Kidney glomerular epithelial cell (primary cell): ENCODE results near the gene NUDT3.
"Not testable (repeated sequence)": the region's sequence is repeated elsewhere in the genome, so short reads cannot be mapped to it uniquely, and the experiment has no call there.

Source experiments
- DNase-seq: peaks from one replicate; lab custom pipeline; 2025; lab: John Stamatoyannopoulos, UW

NUDT3 gene

DNA sequence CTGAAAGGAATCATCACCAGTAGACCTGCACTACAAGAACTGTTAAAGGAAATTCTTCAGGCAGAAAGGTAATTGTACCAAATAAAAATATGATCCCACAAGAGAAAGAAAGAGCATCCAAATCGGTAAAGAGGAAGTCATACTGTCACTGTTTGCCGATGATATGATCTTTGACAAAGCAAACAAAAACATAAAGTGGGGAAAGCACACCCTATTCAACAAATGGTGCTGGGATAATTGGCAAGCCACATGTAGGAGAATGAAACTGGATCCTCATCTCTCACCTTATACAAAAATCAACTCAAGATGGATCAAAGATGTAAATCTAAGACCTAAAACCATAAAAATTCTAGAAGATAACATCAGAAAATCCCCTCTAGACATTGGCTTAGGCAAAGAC lies 140.1 kb downstream of the NUDT3 start:
- not testable (repeated sequence) for DNase-seq

DNA sequence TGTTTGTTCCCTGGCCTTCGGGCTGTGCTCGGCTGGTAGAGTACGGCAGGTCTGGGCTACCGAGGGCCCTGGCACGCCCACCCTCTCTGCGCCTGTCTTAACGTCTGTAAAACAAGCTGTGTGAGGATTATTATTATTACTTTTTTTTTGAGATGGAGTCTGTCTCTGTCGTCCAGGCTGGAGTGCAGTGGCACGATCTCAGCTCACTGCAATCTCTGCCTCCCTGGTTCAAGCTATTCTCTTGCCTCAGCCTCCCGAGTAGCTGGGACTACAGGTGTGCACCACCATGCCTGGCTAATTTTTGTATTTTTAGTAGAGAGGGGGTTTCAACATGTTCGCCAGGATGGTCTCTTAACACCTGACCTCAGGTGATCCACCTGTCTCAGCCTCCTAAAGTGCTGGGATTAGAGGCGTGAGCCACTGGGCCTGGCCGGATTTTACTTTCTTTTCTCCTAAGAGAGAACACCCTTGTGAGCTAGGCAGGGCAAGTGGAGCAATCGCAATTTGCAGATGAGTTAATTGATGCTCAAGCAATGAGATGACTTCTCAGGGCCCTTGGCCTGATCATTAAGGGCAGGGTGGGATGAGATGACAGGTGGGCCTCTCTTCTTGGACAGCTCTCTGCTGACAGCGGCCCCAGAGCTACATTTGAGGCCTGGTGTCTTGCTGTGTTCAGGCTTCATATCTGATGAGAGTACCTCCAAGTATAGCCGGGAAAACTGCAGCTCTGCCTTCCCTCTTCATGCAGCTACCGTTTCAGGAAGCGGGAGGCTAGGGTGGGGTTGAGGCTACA lies 142.8 kb downstream of the NUDT3 start:
- DNase-seq = peak; percentile 52

DNA sequence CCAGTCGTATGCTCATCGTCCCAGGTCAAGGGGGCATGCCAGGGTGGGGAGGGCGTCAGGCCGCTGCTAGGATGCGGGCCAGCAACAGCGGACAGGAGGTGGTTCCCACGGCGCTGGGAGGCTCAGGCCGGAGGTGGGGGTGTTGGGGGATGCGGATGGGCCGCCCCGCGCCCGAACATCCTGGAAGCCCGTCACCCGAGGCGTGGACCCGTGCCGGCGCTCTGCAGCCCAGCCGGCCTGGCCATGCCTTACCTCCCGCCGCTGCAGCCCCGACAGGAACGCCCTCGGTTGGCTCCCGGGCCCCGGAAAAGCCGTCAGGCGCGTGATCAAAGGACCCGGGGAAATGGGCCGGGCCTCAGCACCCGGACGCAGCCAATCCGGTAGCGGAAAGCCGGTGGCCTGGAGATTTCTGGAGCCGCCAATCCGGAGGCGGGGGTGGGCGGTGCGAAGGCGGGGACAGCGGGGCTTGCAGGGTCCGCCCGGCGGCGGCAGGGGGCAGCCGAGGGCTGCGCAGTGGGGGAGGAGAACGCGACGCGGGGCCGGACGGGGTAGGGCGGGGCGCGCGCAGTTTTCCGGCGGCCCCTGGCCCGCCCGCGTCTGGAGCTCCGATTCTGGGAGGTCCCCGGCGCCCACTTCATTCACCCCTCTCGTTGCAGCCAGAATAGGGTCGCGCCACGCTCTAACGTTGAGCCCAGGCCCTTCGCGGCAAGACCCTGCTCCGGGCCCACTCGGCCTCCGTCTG lies 143.6 kb downstream of the NUDT3 start, which contains the start of gene SMIM29:
TSS of gene SMIM29 (minus strand) at position 280 of the 742 bp plus-strand sequence. CDS start 1,215 bp downstream, outside the sequence.
- peak; percentile 79 for DNase-seq

DNA sequence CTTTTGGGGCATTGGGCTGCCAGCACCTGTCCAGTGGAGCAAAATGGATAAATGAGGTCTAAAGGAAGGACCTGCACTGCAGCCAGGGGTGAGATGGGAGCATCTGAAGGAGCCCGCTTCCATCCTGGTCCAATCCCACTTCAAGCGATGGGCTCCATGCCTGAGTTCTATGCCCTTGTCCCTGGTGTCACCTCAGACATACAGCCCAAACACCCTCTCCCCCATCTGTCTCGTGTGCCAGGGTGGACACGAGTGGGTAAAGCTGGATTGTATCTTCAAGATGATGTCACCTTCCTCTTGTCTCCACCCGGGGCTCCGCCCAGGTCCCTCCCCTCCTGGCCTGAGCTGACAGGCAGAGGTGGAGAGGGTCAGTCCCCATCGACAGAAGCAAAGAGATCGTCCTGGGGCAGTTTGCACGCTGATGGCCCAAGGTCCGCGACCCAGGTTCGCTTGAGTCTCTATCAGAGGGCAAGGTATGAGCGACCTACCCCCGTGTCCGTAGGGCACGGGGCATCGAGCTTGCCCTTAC lies 144.2 kb downstream of the NUDT3 start:
- DNase-seq = peak; percentile 38

DNA sequence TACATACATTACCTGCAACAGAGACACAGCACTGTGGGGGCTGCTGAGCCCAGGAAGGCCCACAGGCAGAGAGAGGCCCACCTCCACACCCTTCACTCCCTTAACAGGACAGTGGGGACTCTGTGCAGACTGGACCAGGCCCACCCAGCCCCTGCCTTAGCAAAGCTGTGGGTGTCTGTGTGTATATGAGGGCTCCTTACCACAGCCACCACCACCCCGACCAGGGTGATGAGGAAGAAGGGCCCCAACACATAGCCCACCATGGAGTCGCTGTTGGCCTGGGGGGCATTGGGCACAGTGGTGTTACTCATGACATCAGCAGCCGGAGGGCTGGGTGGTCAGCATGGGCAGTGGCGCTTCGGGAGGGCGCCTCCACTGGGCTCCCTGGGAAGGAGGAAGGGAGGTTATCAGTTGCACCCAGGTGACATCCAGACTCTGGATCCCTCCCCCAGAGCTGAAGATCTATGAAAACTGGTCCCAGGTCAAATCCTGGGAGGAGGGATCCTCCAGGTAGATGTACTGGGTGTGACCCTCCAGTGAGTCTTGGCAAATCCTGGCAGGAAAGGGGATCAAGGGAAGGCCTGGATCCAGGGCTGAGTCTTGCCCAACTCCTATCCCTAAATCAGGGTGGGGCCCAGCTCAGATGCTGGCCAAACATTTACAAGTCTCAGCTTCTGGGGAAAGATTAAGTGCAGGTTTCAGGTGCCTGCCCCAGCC lies 144.8 kb downstream of the NUDT3 start:
- DNase-seq = no peak

DNA sequence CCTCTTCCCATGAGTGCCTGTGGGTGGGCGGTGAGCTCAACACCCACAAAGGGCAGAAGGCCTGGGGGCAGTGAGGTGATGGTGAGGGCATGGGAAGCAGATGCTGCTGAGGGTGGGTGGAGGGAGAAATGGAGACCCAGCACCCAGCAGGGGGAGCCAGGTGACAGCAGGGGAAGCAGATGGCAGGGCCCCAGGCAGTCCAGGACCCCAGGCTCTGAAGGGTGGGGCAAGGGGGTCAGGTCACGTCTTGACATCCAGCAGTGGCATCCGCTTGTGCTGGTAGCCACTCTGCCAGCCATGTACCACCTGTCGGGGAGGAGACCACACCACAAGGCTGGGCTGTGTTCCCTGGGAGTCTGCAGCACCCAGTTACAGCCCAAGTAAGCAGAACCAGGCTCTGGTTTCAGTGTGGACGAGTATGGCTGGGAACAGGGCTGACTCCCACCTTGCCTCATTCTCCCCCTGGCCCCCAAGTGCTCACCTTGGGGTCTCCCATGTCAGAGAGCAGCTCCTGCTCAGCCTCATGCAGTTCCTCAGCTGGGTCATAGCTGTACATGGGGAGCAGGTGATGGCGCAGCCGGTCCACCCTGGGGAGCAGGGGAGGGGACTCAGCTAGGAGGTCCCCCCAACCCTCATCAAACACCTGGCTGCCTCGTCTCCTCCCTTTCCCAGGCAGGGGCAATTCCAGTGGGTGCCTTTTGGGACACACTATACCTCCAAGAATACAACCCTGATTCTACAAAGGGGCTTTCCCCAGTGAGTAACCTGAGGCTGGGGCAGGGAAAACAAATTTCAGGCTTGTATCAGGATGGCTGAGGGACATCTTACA lies 145.7 kb downstream of the NUDT3 start:
- DNase-seq = no peak

DNA sequence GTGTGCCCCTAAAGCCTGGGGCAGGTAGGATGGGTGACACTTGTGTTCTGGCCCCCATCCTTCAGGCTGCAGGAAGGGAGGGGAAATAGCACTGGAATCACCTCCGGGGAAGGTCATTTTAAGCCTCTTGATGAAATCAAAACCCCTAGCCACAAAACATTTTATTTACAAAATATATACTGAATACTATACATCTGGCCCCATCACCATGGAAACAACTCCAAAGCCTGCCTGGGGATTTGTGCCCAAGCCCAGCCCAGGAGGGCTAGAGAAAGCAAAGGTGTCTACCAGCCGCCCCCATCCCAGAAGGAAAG lies 146.3 kb downstream of the NUDT3 start:
- no peak for DNase-seq

DNA sequence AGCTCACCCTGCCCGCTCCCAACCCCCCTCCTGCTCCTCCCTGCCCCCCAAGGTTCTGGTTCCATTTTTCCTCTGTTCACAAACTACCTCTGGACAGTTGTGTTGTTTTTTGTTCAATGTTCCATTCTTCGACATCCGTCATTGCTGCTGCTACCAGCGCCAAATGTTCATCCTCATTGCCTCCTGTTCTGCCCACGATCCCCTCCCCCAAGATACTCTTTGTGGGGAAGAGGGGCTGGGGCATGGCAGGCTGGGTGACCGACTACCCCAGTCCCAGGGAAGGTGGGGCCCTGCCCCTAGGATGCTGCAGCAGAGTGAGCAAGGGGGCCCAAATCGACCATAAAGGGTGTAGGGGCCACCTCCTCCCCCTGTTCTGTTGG lies 146.7 kb downstream of the NUDT3 start:
- DNase-seq = not testable (repeated sequence)

DNA sequence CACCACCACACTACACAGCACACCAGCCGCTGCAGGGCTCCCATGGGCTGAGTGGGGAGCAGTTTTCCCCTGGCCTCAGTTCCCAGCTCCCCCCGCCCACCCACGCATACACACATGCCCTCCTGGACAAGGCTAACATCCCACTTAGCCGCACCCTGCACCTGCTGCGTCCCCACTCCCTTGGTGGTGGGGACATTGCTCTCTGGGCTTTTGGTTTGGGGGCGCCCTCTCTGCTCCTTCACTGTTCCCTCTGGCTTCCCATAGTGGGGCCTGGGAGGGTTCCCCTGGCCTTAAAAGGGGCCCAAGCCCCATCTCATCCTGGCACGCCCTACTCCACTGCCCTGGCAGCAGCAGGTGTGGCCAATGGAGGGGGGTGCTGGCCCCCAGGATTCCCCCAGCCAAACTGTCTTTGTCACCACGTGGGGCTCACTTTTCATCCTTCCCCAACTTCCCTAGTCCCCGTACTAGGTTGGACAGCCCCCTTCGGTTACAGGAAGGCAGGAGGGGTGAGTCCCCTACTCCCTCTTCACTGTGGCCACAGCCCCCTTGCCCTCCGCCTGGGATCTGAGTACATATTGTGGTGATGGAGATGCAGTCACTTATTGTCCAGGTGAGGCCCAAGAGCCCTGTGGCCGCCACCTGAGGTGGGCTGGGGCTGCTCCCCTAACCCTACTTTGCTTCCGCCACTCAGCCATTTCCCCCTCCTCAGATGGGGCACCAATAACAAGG lies 147.3 kb downstream of the NUDT3 start:
- DNase-seq = not testable (repeated sequence)

DNA sequence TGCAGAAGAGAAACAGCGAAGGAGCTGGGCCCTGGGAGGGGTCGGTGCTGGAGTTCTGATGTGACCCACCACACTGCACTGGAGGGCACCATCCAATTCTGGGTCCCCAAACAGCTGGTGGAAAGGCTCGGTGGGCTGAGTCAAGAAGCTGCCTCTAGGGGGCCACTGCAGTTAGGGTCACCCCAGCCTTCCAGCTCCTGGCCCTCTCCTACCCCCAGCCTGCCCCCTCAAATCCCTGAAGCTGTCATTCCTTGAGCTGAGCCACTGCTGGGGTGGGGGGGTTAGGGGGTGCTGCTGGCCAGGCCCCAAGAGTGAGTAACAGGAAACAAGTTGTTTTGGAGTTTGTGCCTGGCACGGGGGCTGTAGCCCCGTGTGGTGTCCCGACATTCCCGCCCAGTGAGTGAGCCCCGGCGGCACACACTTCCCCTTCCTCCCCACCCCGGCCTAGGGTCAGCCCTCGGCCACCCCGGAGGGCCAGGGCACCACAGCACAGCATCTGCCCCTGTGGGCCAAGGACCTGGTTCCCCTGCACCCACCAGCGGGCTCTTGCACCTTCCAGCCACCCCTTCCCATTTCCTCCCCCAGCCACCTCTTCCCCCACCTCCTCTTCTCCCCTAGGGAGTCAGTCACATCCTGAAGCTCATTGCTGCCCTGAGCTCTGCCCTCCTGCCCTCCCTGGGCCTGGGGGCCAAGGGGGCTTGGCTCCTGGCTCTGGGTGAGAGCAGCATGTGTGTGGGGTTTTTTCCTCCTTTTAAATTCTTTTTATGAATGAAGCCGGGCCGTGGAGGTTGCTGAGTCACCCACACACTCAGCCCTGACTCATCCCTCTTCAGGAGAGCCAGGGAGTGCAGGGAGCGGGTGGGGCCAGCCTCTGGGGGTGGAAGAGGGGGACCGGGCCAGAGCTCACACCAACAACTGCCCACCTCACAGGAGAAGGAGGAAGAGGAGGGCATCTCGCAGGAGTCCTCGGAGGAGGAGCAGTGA lies 148.3 kb downstream of the NUDT3 start:
- peak; percentile 86 for DNase-seq

DNA sequence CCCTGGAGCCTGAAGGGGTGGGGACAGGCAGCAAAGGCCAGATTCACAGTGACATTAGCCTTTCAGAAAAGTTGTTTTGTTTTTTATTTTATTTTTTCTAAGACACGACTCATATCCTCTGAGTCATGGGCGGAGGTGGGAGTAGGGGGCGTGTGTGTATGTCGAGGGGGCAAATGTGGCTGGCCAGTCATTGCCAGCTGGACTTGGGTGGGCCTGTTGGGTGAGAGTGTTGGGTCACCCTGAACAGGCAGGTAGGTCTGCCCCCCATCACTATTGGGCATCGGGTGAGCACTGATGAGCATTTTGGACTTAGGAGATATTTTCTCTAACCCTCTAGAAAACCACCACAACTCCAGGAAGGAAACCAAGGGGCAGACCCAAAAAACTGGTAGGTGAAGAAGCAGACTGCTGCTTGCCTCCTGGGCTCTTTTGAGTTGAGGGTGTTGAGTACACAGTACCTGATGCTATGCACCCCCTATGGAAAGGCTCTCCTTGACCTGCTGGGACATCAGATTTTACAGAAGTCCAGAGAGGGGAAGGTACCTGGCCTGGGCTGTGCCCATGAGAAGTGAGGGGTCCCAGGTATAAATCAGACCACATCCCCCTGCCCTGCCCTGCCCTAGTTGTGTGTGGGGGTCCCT lies 149.2 kb downstream of the NUDT3 start:
- no peak for DNase-seq

DNA sequence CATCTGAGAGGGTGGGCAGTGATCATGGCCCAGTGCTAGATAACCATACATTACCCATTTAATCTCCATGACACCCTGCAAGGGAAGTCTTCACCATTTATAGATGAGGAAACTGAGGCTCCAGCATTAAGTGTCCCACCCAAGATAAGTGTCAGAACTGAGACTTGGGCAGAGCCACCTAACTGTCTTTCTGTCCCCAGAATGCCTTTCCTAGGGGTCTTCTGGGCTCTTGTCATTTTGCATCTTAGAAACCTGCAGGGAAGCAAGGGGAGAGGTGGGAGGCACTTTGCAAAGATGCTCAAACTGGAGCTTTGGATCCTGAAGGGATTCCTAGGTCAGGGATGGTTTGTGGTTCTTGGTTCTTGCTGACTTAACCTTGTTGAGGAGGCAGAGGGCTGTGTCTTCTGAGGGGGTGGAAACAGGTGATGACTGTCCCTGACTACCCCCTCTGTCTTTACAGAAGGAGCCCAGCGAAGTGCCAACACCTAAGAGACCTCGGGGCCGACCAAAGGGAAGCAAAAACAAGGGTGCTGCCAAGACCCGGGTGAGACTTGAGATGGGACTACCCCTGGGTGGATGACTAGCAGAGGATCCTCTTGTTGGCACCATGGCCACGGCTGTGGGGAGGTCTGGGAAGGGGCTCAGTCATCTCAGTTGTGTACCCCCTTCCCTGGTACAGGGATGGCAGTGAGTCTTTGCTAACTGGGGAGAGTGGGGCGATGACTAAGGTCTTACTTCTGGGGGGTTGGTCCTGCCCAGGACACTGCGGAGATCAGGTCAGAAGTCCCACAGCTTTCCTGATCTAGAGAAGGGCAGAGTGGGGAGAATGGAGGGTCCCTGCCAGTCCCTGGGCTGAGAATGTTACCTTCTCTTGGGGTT lies 150.0 kb downstream of the NUDT3 start:
- no peak for DNase-seq

DNA sequence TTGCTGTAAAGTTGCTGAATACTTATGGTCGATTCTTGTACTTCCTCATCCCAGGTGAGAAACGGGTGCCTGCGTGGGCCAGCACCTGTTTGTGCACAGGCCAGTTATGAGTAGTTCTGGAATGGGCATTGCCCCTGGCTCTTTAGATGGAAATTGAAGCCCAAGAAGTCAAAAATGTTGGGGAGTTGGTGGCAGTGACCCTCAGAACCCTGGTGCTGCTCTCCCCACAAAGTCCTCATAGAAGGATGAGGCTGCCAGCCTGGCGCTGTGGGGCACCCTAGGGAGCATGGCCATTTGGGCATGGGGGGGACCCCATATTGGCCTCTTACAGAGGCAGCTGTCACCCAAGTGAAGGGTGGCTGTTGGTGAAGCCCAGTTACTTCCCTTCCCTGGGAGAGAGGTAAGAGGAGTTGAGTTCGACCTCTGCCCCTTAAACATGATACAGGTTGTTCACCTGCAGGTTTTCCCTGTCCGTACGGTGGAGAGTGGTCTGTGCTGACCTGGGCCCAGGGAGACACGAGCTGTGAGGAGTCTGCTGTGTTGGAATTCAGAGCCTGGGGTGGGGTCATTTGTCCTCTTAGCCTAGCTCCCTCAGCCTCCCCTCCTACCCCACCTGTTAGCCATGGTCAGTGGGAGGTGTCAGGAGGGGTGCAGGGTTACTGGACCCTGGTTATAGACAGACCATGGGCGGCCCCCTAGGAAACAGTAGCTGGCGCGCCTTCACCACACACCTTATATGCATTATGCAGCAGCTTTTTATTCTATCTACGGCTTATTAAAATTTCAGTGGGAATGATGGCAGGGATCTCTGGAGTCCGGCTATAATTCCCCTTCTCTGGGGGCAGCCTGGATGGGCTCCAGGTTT lies 150.9 kb downstream of the NUDT3 start:
- no peak for DNase-seq

DNA sequence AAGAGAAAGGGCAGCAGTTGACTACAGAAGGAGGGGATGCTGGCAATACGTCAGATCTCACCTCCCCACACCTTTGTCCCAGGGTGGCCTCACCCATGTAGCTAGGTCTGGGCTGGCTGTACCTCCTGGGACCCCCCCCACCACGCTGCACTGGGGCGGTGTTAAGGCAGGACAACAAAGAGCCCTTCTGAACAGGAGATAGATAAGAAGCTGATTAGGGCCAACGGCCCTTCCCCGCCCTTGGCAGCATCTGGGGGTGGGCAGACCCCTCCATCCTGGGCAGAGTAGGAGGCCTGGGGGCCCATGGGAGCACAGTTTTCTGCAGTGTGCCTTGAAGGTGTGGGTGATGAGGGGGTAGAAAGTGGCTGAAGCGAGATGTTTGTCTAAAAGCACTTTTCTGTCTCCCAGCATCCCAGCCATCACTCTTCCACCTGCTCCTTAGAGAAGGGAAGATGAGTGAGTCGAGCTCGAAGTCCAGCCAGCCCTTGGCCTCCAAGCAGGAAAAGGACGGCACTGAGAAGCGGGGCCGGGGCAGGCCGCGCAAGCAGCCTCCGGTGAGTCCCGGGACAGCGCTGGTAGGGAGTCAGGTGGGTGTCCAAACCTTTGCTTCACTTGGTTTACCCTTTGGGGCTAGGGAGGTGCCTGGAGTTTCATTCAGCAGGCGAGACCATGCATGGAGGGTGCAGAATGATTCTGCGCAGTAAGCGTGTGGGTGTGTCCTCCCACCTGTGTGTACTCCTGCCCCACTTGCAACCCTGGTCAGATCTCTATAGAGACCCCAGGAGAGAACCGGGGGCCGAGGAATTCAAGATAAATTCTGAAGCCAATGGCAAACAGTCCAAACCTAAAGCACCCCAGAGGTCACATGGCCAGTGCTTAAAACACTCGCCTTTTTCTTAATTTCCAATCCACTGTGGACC lies 151.9 kb downstream of the NUDT3 start:
- no peak for DNase-seq

DNA sequence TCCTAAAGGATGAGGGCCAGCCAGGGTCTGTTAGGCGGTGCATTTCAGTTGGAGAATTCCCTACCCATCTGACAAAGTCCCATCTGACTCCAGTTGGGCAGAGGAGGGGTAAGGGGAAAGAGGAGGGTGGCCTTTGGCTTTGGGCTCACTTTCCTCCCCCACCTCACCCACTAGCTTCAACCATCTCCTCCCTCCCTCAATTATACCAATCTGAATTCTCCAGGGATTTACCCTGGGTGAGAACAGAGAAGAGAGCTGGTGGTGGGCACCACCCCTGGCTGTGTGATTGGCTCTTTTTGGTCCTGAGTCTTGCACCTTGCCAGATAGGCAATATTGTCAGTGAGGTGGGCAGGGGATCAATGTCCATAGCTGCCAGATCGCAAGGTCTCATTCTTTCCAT lies 152.6 kb downstream of the NUDT3 start:
- DNase-seq = no peak

DNA sequence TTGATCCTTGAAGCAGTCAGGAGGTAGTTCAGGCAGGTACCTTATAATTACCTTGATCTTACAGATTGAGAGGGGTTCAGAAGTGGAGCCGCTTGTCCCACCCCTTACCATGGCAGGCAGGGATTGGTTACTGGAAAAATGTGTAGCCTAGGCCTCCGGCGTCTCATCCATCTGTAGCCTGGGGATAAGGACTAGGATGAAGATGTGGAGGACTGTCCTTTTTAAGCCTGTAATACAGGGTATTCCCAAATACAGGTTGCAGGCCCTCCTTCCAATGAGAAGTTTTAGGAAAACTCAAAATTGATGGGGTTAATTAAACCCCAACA lies 153.0 kb downstream of the NUDT3 start:
- no peak for DNase-seq
